Measurements from ENCODE around the gene CEP112.

Gene CEP112

GRCh38 chr17:65936013-65936412, 255.9 kb downstream of the CEP112 start:
- no peak overlapping the region for H3K27ac ChIP-seq
- no peak for TF ChIP-seq ZFX (IDR thresholded peaks at IDR 0.05)
- TF ChIP-seq CTCF (conservative IDR thresholded peaks at IDR 0.05), result no peak

GRCh38 chr17:65933290-65933689, 258.6 kb downstream of the CEP112 start:
- TF ChIP-seq CTCF (conservative IDR thresholded peaks at IDR 0.05) (no peak), ZFX (IDR thresholded peaks at IDR 0.05) (no peak)

GRCh38 chr17:65931246-65932149, 260.4 kb downstream of the CEP112 start:
- H3K27ac ChIP-seq, result no peak overlapping the region
- TF ChIP-seq CTCF (conservative IDR thresholded peaks at IDR 0.05), result no peak
- no peak for TF ChIP-seq ZFX (IDR thresholded peaks at IDR 0.05)

More at GRCh38 chr17:65933290-65933689, 258.6 kb downstream of the CEP112 start:
- H3K27ac ChIP-seq, result no peak overlapping the region

- TF ChIP-seq CTCF (conservative IDR thresholded peaks at IDR 0.05), result no peak
- TF ChIP-seq ZFX (IDR thresholded peaks at IDR 0.05), result no peak
- H3K27ac ChIP-seq, result no peak overlapping the region
These were observed 261.7 kb downstream of the CEP112 start for GRCh38 chr17:65930140-65930730.

GRCh38 chr17:65926599-65926998, 265.3 kb downstream of the CEP112 start:
- TF ChIP-seq CTCF (conservative IDR thresholded peaks at IDR 0.05) (no peak), ZFX (IDR thresholded peaks at IDR 0.05) (no peak)
- H3K27ac ChIP-seq, result no peak overlapping the region

- TF ChIP-seq CTCF (conservative IDR thresholded peaks at IDR 0.05), result no peak
- TF ChIP-seq ZFX (IDR thresholded peaks at IDR 0.05), result no peak
These were observed 266.2 kb downstream of the CEP112 start for GRCh38 chr17:65925606-65926307.

GRCh38 chr17:65920996-65921395, 270.9 kb downstream of the CEP112 start:
- TF ChIP-seq CTCF (conservative IDR thresholded peaks at IDR 0.05), result no peak
- TF ChIP-seq ZFX (IDR thresholded peaks at IDR 0.05), result no peak
- no peak overlapping the region for H3K27ac ChIP-seq

More at GRCh38 chr17:65925606-65926307, 266.2 kb downstream of the CEP112 start:
- no peak overlapping the region for H3K27ac ChIP-seq

Measured in C4-2B (cell line).